H1 (cell line): Measurements from ENCODE around the gene TTC28.
"Not testable (repeated sequence)": the region's sequence is repeated elsewhere in the genome, so short reads cannot be mapped to it uniquely, and the experiment has no call there.

Experiments
- CBX8 ChIP-seq: fragments of 300-800, 300-1000 bp; sonication (generic); IDR thresholded peaks from 2 replicates; pipeline ENCODE4 v1.7.1; 2016; ENCODE audit warnings: low read depth, low read length, borderline replicate concordance
- EZH2 ChIP-seq: fragments of 200-600 bp; sonication (generic); IDR thresholded peaks from 2 replicates; pipeline ENCODE4 v1.7.1; 2012; ENCODE audit warnings: low read depth, mild to moderate bottlenecking, moderate library complexity, low read length, inconsistent platforms; ENCODE audit not compliant: severe bottlenecking
- MAFK ChIP-seq: IDR thresholded peaks from 2 replicates; pipeline ENCODE4 v1.6.1; 2012; ENCODE audit warnings: low read depth, mild to moderate bottlenecking, improper control_type of control experiment, low read length
- POLR2A ChIP-seq, 2 experiments: IDR thresholded peaks; 1 replicate in 1 of 2; 2 replicates in 1 of 2; pipeline ENCODE4 v1.6.1; 2011; ENCODE audit warnings: low read depth in 2 of 2, low read length in 2 of 2, mild to moderate bottlenecking in 2 of 2; ENCODE audit errors: control extremely low read depth in 1 of 2
- TF ChIP-seq, protein P1 (sequence below), 3 experiments: IDR thresholded peaks; 1 replicate in 2 of 3; 2 replicates in 1 of 3; pipeline versions ENCODE4 v1.5.1 to v1.6.1; 2011; ENCODE audit warnings: low read length in 3 of 3, mild to moderate bottlenecking in 3 of 3, inconsistent platforms in 2 of 3, low read depth in 1 of 3, moderate library complexity in 1 of 3; ENCODE audit not compliant: insufficient read depth in 1 of 3; ENCODE audit errors: control extremely low read depth in 1 of 3
- TF ChIP-seq, protein P2 (sequence below): IDR thresholded peaks from 2 replicates; pipeline ENCODE4 v1.6.1; 2011; ENCODE audit warnings: low read length, improper control_type of control experiment

GRCh38 chr22:28566920-28567499 is 112.6 kb downstream of the TTC28 start:
- TF ChIP-seq, protein P1, sequence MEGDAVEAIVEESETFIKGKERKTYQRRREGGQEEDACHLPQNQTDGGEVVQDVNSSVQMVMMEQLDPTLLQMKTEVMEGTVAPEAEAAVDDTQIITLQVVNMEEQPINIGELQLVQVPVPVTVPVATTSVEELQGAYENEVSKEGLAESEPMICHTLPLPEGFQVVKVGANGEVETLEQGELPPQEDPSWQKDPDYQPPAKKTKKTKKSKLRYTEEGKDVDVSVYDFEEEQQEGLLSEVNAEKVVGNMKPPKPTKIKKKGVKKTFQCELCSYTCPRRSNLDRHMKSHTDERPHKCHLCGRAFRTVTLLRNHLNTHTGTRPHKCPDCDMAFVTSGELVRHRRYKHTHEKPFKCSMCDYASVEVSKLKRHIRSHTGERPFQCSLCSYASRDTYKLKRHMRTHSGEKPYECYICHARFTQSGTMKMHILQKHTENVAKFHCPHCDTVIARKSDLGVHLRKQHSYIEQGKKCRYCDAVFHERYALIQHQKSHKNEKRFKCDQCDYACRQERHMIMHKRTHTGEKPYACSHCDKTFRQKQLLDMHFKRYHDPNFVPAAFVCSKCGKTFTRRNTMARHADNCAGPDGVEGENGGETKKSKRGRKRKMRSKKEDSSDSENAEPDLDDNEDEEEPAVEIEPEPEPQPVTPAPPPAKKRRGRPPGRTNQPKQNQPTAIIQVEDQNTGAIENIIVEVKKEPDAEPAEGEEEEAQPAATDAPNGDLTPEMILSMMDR (IDR thresholded peaks at IDR 0.05; ENCODE audit: control extremely low read depth in 1 of 3, insufficient read depth in 1 of 3, low read depth in 1 of 3, low read length in 3 of 3): not testable (repeated sequence)
- TF ChIP-seq CBX8; EZH2; POLR2A (IDR thresholded peaks at IDR 0.05; ENCODE audit: control extremely low read depth in 1 of 2, low read depth in 2 of 2, low read length in 2 of 2); MAFK: not testable (repeated sequence)
- TF ChIP-seq, protein P2, sequence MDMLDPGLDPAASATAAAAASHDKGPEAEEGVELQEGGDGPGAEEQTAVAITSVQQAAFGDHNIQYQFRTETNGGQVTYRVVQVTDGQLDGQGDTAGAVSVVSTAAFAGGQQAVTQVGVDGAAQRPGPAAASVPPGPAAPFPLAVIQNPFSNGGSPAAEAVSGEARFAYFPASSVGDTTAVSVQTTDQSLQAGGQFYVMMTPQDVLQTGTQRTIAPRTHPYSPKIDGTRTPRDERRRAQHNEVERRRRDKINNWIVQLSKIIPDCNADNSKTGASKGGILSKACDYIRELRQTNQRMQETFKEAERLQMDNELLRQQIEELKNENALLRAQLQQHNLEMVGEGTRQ: not testable (repeated sequence)
